ENCODE data around the gene CXADR. TPM values are rescaled to one million over a fixed set of nuclear protein-coding genes. Genes with fewer than 3 reads are reported as not detected.
"Not testable (repeated sequence)": the region's sequence is repeated elsewhere in the genome, so short reads cannot be mapped to it uniquely, and the experiment has no call there.

The CXADR gene
- total RNA-seq, 1 donor from 2014 or later: 226 TPM

DNA sequence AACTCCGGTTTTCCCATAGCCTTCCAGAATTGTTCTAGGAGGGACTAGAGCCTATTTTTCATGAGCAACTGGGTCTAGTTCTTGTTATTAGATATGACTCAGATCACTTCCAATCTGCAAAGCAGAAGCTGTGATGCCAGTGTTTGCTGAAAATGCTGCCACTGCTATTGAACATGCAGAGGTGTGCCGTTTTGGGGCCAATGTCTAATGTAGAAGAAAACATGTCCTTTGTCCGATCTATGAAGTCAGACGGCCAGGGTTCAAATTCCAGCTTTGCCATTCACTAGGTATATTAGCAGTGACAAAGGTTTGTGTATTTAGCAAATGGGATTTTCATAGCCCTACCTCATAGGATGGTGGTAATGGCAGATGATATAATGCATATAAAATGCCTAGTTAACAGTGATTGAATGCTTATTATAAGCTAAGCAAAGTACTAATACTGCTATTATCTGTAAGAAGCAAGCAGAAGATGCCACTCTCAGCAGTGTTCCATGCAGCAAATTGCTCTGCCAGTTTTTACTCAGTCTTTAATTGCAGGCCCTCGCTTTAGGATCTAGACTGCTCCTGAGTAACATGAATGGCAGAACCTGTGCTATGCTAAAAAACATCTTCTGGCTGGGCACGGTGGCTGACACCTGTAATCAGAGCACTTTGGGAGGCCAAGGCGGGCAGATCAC is 40.1 kb upstream of the CXADR start:
- no peak overlapping the region for H3K4me3 ChIP-seq
- Mint-ChIP-seq H3K4me3 (no peak overlapping the region), H3K36me3 (no peaks in the 10 kb centered on the region), H3K4me1 (peaks cover 4% of the 10 kb centered on the region), H3K27ac (no peak overlapping the region), H3K27me3 (ENCODE audit: insufficient read depth, low read depth) (peaks cover 2% of the 10 kb centered on the region), H3K9me3 (peaks cover 5% of the 10 kb centered on the region)
- H3K79me2 ChIP-seq (ENCODE audit: low read depth): no peaks in the 10 kb centered on the region
- no peaks in the 10 kb centered on the region for H3K9me3 ChIP-seq (ENCODE audit: low read depth)
- DNase-seq (ENCODE audit: low spot score): no peak
- H3K36me3 ChIP-seq: no peaks in the 10 kb centered on the region
- peaks cover 4% of the 10 kb centered on the region for H3F3A ChIP-seq (ENCODE audit: low read depth)
- H2AFZ ChIP-seq (replicated peaks): no peak overlapping the region
- TF ChIP-seq EZH2phosphoT487 (IDR thresholded peaks at IDR 0.05) (no peak), EZH2 (IDR thresholded peaks at IDR 0.05) (no peak)
- TF ChIP-seq, protein P1, sequence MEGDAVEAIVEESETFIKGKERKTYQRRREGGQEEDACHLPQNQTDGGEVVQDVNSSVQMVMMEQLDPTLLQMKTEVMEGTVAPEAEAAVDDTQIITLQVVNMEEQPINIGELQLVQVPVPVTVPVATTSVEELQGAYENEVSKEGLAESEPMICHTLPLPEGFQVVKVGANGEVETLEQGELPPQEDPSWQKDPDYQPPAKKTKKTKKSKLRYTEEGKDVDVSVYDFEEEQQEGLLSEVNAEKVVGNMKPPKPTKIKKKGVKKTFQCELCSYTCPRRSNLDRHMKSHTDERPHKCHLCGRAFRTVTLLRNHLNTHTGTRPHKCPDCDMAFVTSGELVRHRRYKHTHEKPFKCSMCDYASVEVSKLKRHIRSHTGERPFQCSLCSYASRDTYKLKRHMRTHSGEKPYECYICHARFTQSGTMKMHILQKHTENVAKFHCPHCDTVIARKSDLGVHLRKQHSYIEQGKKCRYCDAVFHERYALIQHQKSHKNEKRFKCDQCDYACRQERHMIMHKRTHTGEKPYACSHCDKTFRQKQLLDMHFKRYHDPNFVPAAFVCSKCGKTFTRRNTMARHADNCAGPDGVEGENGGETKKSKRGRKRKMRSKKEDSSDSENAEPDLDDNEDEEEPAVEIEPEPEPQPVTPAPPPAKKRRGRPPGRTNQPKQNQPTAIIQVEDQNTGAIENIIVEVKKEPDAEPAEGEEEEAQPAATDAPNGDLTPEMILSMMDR (IDR thresholded peaks at IDR 0.05): no peak
- no peak overlapping the region for H3K4me2 ChIP-seq
- H3K27ac ChIP-seq: no peak overlapping the region
- peaks cover 4% of the 10 kb centered on the region for H3K4me1 ChIP-seq
- H3K27me3 ChIP-seq: no peaks in the 10 kb centered on the region
- H3K9ac ChIP-seq: no peak overlapping the region
- H4K20me1 ChIP-seq (ENCODE audit: low read depth): no peaks in the 10 kb centered on the region

DNA sequence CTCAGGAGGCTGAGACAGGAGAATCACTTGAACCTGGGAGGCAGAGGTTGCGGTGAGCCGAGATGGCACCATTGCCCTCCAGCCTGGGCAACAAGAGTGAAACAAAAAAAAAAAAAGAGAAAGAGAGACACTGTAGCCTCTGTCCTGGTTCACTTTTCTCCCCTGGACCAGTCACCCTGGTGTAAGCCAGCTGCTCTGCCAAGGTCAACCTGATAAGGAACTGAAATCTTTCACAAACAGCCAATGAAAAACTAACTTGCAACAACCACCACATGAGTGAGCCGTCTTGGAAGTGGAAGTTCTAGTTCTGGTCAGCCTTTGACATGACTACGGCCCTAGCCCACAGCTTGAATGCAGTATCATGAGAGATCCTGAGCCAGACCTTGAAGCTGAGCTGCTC is 36.8 kb upstream of the CXADR start:
- Mint-ChIP-seq H3K36me3 (no peaks in the 10 kb centered on the region), H3K9me3 (peaks cover 3% of the 10 kb centered on the region), H3K4me1 (no peaks in the 10 kb centered on the region), H3K27me3 (ENCODE audit: insufficient read depth, low read depth) (peaks cover 2% of the 10 kb centered on the region), H3K4me3 (no peak overlapping the region), H3K27ac (no peak overlapping the region)
- TF ChIP-seq EZH2phosphoT487 (IDR thresholded peaks at IDR 0.05) (no peak), EZH2 (IDR thresholded peaks at IDR 0.05) (no peak)
- TF ChIP-seq, protein P1 (IDR thresholded peaks at IDR 0.05): no peak
- no peak overlapping the region for H3K4me3 ChIP-seq
- no peak overlapping the region for H3K9ac ChIP-seq
- no peaks in the 10 kb centered on the region for H3K27me3 ChIP-seq
- no peaks in the 10 kb centered on the region for H3K36me3 ChIP-seq
- no peaks in the 10 kb centered on the region for H3F3A ChIP-seq (ENCODE audit: low read depth)
- H3K27ac ChIP-seq: no peak overlapping the region
- no peaks in the 10 kb centered on the region for H3K4me1 ChIP-seq
- no peaks in the 10 kb centered on the region for H3K79me2 ChIP-seq (ENCODE audit: low read depth)
- H4K20me1 ChIP-seq (ENCODE audit: low read depth): no peaks in the 10 kb centered on the region
- H3K4me2 ChIP-seq: no peak overlapping the region
- H3K9me3 ChIP-seq (ENCODE audit: low read depth): no peaks in the 10 kb centered on the region
- DNase-seq (ENCODE audit: low spot score): no peak
- no peak overlapping the region for H2AFZ ChIP-seq (replicated peaks)

DNA sequence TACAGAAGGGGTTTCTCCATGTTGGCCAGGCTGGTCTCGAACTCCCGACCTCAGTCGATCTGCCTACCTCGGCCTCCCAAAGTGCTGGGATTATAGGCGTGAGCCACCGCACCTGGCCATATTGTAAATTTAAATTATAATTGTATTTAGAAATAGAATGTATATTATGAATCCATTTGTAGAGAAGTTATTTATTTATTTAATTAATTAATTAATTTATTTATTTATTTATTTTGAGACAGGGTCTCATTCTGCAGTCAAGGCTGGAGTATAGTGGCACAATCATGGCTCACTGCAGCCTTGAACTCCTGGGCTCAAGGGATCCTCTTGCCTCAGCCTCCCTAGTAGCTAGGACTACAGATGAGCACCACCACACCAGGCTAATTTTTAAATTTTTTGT is 34.7 kb upstream of the CXADR start:
- H3K9me3 Mint-ChIP-seq: not testable (repeated sequence)

DNA sequence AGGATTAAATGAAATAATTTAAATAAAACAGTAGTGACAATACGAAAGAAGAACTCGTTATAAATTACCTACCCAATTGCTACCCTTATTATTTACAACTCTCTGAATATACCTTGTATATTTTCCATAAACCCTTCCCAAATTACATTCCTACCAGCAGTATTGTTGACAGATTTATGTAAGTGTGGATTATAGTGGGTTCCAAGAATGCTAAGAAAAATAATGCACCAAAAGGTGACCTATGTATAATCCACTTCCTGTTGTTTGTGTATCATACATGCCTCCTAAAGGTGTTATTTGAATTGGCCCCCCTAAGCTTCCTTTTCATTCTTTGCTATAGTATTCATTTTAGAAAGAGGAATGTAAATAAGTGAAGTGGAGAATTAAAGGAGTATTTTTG is 33.2 kb upstream of the CXADR start:
- Histone ChIP-seq H3K9ac (no peak overlapping the region), H3K4me1 (no peaks in the 10 kb centered on the region), H3F3A (ENCODE audit: low read depth) (peaks cover 3% of the 10 kb centered on the region), H2AFZ (replicated peaks) (no peak overlapping the region), H3K27ac (no peak overlapping the region), H3K27me3 (no peaks in the 10 kb centered on the region), H3K9me3 (ENCODE audit: low read depth) (no peaks in the 10 kb centered on the region), H3K79me2 (ENCODE audit: low read depth) (no peaks in the 10 kb centered on the region), H3K36me3 (no peaks in the 10 kb centered on the region), H3K4me3 (no peak overlapping the region), H4K20me1 (ENCODE audit: low read depth) (no peaks in the 10 kb centered on the region), H3K4me2 (no peak overlapping the region)
- no peak for DNase-seq (ENCODE audit: low spot score)
- H3K9me3 Mint-ChIP-seq: no peaks in the 10 kb centered on the region
- no peak overlapping the region for H3K27ac Mint-ChIP-seq
- no peak overlapping the region for H3K4me3 Mint-ChIP-seq
- H3K4me1 Mint-ChIP-seq: no peaks in the 10 kb centered on the region
- no peaks in the 10 kb centered on the region for H3K27me3 Mint-ChIP-seq (ENCODE audit: insufficient read depth, low read depth)
- no peaks in the 10 kb centered on the region for H3K36me3 Mint-ChIP-seq
- no peak for TF ChIP-seq EZH2phosphoT487 (IDR thresholded peaks at IDR 0.05)
- no peak for TF ChIP-seq EZH2 (IDR thresholded peaks at IDR 0.05)
- TF ChIP-seq, protein P1 (IDR thresholded peaks at IDR 0.05): no peak

More for the DNA sequence above, 34.7 kb upstream of the CXADR start:
- not testable (repeated sequence) for H3K4me1 Mint-ChIP-seq; H3K4me2 ChIP-seq; DNase-seq (ENCODE audit: low spot score); H4K20me1 ChIP-seq (ENCODE audit: low read depth); H3K4me3 Mint-ChIP-seq; H3K9me3 ChIP-seq (ENCODE audit: low read depth); H3K27ac Mint-ChIP-seq; H3K27me3 Mint-ChIP-seq (ENCODE audit: insufficient read depth, low read depth); H3K27me3 ChIP-seq; H3F3A ChIP-seq (ENCODE audit: low read depth); H3K9ac ChIP-seq; H3K27ac ChIP-seq; H3K36me3 ChIP-seq; H3K4me1 ChIP-seq; H3K79me2 ChIP-seq (ENCODE audit: low read depth); H3K36me3 Mint-ChIP-seq; H2AFZ ChIP-seq (replicated peaks); H3K4me3 ChIP-seq
